Endodermal cell (in vitro differentiated cells): ENCODE results near the gene ZHX3. TPM values are rescaled to one million over a fixed set of nuclear protein-coding genes. Genes with fewer than 3 reads are reported as not detected.

ENCODE experiments used
- DNase-seq: peaks from one replicate; pipeline ENCODE4 v3.0.0-alpha.2; 2017
- H3K27ac ChIP-seq: 2 replicates; pipeline ENCODE4 v1.5.1; 2013; ENCODE audit warnings: mild to moderate bottlenecking, low read depth, low read length, moderate library complexity
- H3K27me3 ChIP-seq: 2 replicates; pipeline ENCODE4 v1.6.1; 2013; ENCODE audit warnings: mild to moderate bottlenecking, low read length, moderate library complexity; ENCODE audit not compliant: insufficient read depth, control insufficient read depth, poor library complexity, severe bottlenecking
- H3K36me3 ChIP-seq: 2 replicates; pipeline ENCODE4 v1.7.0; 2013; ENCODE audit warnings: mild to moderate bottlenecking, low read length, moderate library complexity; ENCODE audit not compliant: control insufficient read depth, insufficient read depth
- H3K4me1 ChIP-seq: one replicate; pipeline ENCODE4 v1.7.0; 2013; ENCODE audit warnings: low read length; ENCODE audit not compliant: control insufficient read depth, insufficient read depth
- H3K4me3 ChIP-seq: 2 replicates; pipeline ENCODE4 v1.5.1; 2013; ENCODE audit warnings: mild to moderate bottlenecking, low read length, moderate library complexity
- H3K9ac ChIP-seq: 2 replicates; pipeline ENCODE4 v1.6.1; 2013; ENCODE audit warnings: mild to moderate bottlenecking, low read length, moderate library complexity; ENCODE audit not compliant: poor library complexity, severe bottlenecking; ENCODE audit errors: extremely low read depth
- H3K9me3 ChIP-seq: 2 replicates; pipeline ENCODE4 v1.6.1; 2013; ENCODE audit warnings: mild to moderate bottlenecking, low read length, moderate library complexity; ENCODE audit not compliant: control insufficient read depth
- H3K27ac Mint-ChIP-seq: 2 replicates; pipeline ENCODE4 v1.8.0; 2020; ENCODE audit warnings: mixed read lengths
- H3K27me3 Mint-ChIP-seq: 2 replicates; pipeline ENCODE4 v1.8.0; 2021; ENCODE audit warnings: mild to moderate bottlenecking, mixed read lengths; ENCODE audit not compliant: insufficient read depth
- H3K36me3 Mint-ChIP-seq: 2 replicates; pipeline ENCODE4 v1.8.0; 2020; ENCODE audit warnings: low read depth, mixed read lengths
- H3K4me1 Mint-ChIP-seq: 2 replicates; pipeline ENCODE4 v1.8.0; 2020; ENCODE audit warnings: mixed read lengths
- H3K4me3 Mint-ChIP-seq: 2 replicates; pipeline ENCODE4 v1.8.0; 2020; ENCODE audit warnings: mild to moderate bottlenecking, moderate library complexity, mixed read lengths
- H3K9me3 Mint-ChIP-seq: 2 replicates; pipeline ENCODE4 v1.8.0; 2020; ENCODE audit warnings: mild to moderate bottlenecking, mixed read lengths
- CTCF ChIP-seq: fragments of 200-600 bp; sonication (generic); conservative IDR thresholded peaks from 2 replicates; pipeline ENCODE4 v1.5.0; 2021; ENCODE audit warnings: antibody characterized with exemption, mild to moderate bottlenecking
- WGBS, 2 experiments: methylation state at CpG; one replicate each; pipeline versions ENCODE4 v1.1.5 to v1.1.7; 2013; ENCODE audit warnings: missing lambda C conversion rate in 2 of 2, mixed read lengths in 1 of 2; ENCODE audit not compliant: insufficient coverage in 1 of 2, insufficient read length in 1 of 2; 5-methylcytosine and 5-hydroxymethylcytosine counted together
- total RNA-seq, 2 donors: library from RNA; stranded (reverse); fragmentation: NEBNext Ultra II Directional in 1 of 2; extraction: Animal tissue kit (Norgen Biotek cat#: 25700) in 1 of 2; gene quantifications; 2 replicates in 1 of 2; 3 replicates in 1 of 2; pipeline ENCODE4 v1.2.1, GENCODE V29; 2021

Gene ZHX3
- total RNA-seq, 2 donors from 2014 or later: 5.4 to 5.5 TPM

- WGBS, 2 experiments: 92 to 94% methylated on average over 8 to 12 of the region's 13 CpGs
- Histone ChIP-seq H3K4me1 (no peaks in the 10 kb centered on the region), H3K9me3 (no peaks in the 10 kb centered on the region), H3K36me3 (no peaks in the 10 kb centered on the region), H3K4me3 (no peak overlapping the region), H3K27me3 (no peaks in the 10 kb centered on the region), H3K9ac (no peak overlapping the region), H3K27ac (no peak overlapping the region)
- Mint-ChIP-seq H3K9me3 (no peaks in the 10 kb centered on the region), H3K27me3 (no peaks in the 10 kb centered on the region), H3K27ac (no peak overlapping the region), H3K36me3 (peaks cover 18% of the 10 kb centered on the region), H3K4me1 (no peaks in the 10 kb centered on the region), H3K4me3 (no peak overlapping the region)
- no peak for TF ChIP-seq CTCF
- no peak for DNase-seq
These were observed 39.4 kb upstream of the ZHX3 start for GRCh38 chr20:41356951-41357350.

- Histone ChIP-seq H3K36me3 (no peaks in the 10 kb centered on the region), H3K4me1 (no peaks in the 10 kb centered on the region), H3K27me3 (no peaks in the 10 kb centered on the region), H3K27ac (no peak overlapping the region), H3K9me3 (no peaks in the 10 kb centered on the region), H3K4me3 (no peak overlapping the region), H3K9ac (no peak overlapping the region)
- WGBS, 2 experiments: 92 to 100% methylated on average over 1 to 4 of the region's 7 CpGs
- TF ChIP-seq CTCF: no peak
- Mint-ChIP-seq H3K27ac (no peak overlapping the region), H3K9me3 (no peaks in the 10 kb centered on the region), H3K36me3 (peaks cover 18% of the 10 kb centered on the region), H3K4me3 (no peak overlapping the region), H3K27me3 (no peaks in the 10 kb centered on the region), H3K4me1 (no peaks in the 10 kb centered on the region)
- DNase-seq: no peak
These were observed 38.2 kb upstream of the ZHX3 start for GRCh38 chr20:41355598-41356203.

GRCh38 chr20:41355192-41355591, 37.7 kb upstream of the ZHX3 start:
- Mint-ChIP-seq H3K4me3 (no peak overlapping the region), H3K27me3 (no peaks in the 10 kb centered on the region), H3K4me1 (no peaks in the 10 kb centered on the region), H3K9me3 (no peaks in the 10 kb centered on the region), H3K36me3 (peaks cover 18% of the 10 kb centered on the region), H3K27ac (no peak overlapping the region)
- H3K4me3 ChIP-seq: no peak overlapping the region
- H3K9ac ChIP-seq: no peak overlapping the region
- 90 to 93% methylated on average over 3 of the region's 3 CpGs for WGBS, 2 experiments
- no peak overlapping the region for H3K27ac ChIP-seq
- H3K27me3 ChIP-seq: no peaks in the 10 kb centered on the region
- no peaks in the 10 kb centered on the region for H3K4me1 ChIP-seq
- no peaks in the 10 kb centered on the region for H3K9me3 ChIP-seq
- H3K36me3 ChIP-seq: no peaks in the 10 kb centered on the region
- TF ChIP-seq CTCF: no peak
- DNase-seq: no peak
